Measurements from ENCODE around the gene CFAP20DC.
"Not testable (repeated sequence)": the region's sequence is repeated elsewhere in the genome, so short reads cannot be mapped to it uniquely, and the experiment has no call there.

Gene CFAP20DC

DNA sequence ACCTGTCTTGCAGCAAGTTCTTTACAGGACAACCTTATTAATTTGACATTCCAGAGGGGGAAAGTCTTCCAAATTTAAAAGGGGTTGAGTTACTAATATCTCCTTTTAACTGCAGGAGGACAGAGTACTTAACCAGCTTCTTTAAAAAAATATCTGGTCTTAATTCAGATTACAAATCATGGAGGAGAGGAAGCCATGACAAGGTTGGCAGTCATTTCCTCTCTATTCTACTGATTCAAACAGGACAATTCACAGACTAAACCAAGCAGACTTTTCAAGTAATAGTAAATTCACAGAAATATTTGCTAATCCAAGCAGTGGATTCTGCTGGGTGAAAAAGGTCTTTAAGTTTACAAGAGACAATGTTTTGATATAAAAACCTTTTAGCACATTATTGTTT lies 185.3 kb downstream of the CFAP20DC start:
- no peak for DNase-seq

DNA sequence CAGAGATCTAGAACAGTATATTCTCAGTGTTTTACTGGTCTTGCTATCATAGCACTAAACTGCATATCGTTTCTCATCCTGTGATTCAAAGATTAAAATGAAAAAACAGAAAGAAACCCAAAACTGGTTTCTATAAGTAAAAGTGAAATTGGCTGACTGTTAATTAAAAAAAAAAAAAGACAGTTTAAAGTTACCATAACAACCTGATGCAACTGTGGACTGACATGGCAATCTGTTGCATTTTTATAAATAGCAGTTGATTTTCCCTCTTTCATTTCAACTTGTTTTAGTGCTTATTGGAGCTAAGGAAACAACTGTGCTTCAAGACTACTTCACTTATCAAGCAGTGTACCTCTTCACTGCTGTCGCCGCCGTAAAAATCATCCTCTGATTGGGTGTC lies 186.6 kb downstream of the CFAP20DC start:
- no peak for DNase-seq

GRCh38 chr3:58861551-58861950 lies 188.3 kb downstream of the CFAP20DC start:
- DNase-seq: no peak

DNA sequence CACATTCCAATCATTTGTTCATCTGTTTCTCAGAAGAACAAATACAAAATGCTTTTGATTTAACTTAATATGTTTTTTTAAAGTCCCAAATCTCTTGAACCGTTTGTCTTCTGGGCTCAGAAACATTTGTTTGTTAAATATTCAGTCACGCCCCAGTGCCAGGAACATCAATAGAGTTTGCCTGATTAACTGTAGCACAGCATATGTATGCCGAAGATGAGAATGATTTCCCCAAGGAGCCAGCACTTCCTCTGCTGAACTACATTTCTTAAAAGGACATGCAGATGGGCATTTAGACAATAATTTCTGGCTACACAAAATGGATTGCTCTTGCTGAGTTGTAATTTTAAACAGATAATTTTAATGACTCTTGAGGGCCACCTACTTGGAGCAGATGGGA lies 191.7 kb downstream of the CFAP20DC start:
- DNase-seq: no peak

DNA sequence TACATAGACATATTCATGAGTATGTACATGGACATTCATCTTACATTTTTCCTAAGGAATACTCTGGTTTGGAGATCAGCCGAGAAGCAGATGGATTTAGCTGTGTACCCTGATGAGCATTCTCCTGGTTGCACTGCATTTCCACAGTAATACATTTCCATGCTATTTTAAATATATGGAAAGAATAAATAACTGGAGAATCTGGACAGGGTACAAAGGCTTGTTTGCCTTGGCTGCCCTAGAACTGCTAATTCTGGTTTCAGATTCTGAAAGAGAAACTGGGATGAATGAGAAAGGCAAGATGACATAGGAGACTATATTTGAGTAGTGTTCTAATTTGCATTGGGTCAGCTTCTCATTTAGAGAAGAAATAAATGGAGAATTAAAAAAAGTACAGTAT lies 192.4 kb downstream of the CFAP20DC start:
- peak; percentile 24 for DNase-seq

- no peak for DNase-seq
Measured at GRCh38 chr3:58848826-58849225, 201.0 kb downstream of the CFAP20DC start.

DNA sequence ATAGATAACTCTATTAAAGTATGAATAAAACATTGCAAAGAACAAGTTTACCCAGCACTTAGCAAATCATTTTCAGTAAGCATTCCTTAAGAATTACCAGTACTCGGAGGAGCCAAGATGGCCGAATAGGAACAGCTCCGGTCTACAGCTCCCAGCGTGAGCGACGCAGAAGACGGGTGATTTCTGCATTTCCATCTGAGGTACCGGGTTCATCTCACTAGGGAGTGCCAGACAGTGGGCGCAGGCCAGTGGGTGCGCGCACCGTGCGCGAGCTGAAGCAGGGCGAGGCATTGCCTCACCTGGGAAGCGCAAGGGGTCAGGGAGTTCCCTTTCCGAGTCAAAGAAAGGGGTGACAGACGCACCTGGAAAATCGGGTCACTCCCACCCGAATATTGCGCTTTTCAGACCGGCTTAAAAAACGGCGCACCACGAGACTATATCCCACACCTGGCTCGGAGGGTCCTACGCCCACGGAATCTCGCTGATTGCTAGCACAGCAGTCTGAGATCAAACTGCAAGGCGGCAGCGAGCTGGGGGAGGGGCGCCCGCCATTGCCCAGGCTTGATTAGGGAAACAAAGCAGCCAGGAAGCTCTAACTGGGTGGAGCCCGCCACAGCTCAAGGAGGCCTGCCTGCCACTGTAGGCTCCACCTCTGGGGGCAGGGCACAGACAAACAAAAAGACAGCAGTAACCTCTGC lies 207.6 kb downstream of the CFAP20DC start:
- DNase-seq: not testable (repeated sequence)

- no peak for DNase-seq
Measured at GRCh38 chr3:58840949-58841348, 208.9 kb downstream of the CFAP20DC start.

DNA sequence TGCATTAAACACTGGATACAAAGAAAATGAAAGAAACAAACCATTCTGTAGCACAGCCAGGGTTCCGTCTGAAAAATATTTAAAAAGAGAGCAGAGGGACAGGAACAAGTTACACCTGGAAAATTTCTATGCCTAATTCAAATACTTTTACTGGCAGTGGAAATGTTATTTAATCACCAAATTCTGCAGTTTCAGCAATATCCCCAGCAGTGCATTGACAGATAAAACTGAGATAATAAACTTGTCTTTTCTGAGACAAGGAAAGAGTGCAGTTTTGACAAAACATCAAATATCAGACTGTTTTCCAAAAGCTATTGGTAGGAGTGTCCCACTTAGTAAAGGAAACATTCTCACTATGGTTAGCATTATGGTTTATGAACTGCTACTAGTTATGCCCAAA lies 209.9 kb downstream of the CFAP20DC start:
- no peak for DNase-seq

DNA sequence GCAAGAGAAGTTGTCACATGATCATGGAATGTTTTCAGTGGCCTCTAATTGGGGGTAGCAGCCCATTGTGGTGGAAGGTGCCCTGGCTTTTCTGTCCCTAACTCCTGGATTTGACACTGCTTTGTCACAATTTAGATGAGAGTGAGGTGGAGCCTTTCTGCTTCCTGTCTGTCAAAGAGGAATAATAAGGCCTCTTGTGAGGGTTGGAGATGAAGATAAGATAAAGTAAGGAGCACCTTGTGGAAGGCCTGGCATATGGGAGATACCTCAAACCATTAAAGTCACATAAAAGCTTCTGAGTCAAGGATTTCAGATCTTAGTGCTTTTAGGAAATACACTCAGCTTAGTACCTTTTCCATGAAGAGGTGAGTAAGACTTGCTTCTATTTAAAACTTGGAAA lies 210.6 kb downstream of the CFAP20DC start:
- DNase-seq: no peak

DNA sequence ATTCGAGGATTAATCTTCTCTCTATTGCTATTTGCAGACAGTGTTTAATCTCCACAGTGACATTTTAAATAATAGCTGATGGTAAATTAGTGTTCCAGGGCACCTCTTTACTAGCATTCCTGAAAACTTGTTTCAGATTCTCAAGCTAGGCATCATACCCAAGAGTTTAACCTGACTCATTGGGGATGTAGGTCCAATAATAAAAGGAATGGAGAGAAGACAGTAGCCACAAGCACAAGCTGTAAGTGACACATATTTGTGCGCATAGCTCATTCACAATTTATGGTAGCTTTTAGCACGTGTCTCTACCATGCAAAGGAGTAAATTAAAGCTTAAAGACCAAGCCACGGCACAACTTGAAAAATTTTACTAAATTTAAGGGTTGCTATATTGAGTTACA lies 212.0 kb downstream of the CFAP20DC start:
- DNase-seq: no peak

DNA sequence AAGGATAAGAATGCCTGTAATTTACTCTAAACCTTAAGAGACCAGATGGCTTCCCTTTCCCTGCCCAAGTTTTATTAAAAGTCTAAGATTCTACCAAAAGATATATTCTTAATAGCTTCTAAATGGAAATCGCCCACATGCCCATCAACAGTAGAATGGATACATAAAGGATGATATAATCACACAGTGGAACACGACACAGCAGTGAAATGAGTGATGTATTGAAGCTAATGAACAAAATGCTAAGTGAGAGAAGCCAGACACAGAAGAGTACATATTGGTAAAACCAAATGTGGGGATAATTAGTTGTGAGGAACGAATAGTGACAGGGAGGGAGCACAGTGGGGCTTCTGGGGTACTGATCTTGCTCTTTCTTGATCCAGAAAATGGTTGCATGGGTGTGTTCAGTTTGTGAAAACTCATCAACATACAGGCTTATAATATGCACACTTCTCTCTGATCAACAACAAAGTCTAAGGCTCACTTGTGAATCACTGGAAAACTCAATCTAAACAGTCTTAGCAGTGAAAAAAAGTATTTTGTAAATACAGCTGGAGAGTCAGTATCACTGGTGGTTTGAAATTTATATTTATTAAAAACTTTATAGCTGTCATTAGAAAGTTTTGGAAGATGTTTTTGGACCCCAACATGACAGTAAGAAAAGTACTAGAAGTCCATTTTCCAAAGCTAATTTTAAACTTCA lies 212.5 kb downstream of the CFAP20DC start:
- no peak for DNase-seq

DNA sequence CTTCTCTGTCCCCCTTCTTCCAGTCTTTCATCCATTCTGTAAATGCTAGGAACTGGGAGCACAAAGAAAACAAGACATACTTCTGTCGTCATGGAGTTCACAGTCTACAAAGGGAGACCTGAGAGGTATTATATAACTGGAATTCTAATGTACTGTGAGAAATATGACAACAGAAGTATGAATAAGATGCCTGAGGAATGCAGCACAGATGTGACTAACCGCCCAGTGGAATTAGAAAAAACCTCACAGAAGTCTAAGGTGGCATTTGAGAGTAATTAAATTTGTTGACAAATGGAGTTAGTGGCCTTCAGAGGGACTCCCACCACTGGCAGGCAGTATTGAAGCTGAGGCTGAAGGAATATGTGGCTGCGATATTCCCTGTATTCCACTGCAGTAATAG lies 214.7 kb downstream of the CFAP20DC start:
- DNase-seq: no peak

DNA sequence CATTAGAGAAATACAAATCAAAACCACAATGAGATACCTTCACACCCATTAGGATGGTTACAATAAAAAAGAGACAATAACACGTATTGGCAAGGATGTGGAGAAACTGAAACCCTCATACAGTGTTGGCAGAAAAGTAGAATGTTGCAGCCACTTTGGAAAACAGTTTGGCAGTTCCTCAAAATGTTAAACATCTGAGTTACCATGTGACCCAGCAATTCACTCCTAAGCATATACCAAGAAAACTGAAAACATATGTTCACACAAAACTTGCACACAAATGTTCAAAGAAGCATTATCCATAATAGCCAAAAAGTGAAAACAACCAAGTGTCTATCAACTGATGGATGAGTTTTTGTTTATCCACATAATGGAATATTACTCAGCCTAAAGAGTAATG lies 216.3 kb downstream of the CFAP20DC start:
- DNase-seq: peak; percentile 29

- DNase-seq: no peak
Measured at GRCh38 chr3:58829321-58830000, 220.4 kb downstream of the CFAP20DC start.

DNA sequence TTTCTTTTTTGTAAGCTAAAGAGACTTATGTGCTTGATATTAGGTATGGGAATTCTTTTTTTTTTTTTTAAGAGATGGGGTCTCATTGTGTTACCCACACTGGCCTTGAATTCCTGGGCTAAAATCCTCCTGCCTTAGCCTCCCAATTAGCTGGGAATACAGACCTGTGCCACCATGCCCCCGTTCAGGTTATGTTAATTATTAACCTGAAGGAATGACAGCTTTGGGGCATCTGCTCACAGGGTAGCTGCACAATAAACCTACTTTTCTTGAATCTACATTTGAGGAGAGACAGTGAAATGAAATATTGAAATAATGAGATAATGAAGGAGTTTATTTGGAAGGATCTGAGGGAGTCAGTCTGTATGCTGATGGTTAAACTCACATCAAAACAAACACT lies 225.0 kb downstream of the CFAP20DC start:
- no peak for DNase-seq

DNA sequence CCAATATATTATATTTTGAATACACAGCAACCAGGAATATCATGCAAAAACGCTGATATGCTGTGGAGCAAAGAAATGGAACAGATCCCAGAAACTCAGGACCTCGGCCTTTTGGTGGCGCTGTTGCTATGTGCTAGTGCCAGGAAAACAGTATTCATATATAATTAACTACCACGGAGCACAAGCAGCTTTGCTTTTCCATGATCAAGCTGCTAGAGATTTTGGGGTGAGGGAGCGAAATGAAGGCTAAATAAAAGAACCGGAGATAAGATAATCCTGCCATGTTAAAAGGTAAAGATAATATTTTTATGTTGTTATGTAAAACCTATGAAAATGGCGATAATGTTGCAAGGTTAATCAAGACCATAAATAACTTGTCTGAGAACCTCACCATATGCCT lies 225.5 kb downstream of the CFAP20DC start:
- peak; percentile 75 for DNase-seq

DNA sequence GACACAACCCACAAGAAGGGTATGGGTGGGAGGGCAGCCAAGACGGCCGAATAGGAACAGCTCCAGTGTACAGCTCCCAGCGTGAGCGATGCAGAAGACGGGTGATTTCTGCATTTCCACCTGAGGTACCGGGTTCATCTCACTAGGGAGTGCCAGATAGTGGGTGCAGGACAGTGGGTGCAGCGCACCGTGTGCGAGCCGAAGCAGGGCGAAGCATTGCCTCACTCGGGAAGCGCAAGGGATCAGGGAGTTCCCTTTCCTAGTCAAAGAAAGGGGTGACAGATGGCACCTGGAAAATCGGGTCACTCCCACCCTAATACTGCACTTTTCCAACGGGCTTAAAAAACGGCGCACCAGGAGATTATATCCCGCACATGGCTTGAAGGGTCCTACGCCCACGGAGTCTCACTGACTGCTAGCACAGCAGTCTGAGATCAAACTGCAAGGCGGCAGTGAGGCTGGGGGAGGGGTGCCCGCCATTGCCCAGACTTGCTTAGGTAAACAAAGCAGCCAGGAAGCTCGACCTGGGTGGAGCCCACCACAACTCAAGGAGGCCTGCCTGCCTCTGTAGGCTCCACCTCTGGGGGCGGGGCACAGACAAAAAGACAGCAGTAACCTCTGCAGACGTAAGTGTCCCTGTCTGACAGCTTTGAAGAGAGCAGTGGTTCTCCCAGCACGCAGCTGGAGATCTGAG lies 243.1 kb downstream of the CFAP20DC start:
- not testable (repeated sequence) for DNase-seq

GRCh38 chr3:58804914-58805313 lies 244.9 kb downstream of the CFAP20DC start:
- DNase-seq: no peak

- no peak for DNase-seq
Measured at GRCh38 chr3:58801541-58801940, 248.3 kb downstream of the CFAP20DC start.

DNA sequence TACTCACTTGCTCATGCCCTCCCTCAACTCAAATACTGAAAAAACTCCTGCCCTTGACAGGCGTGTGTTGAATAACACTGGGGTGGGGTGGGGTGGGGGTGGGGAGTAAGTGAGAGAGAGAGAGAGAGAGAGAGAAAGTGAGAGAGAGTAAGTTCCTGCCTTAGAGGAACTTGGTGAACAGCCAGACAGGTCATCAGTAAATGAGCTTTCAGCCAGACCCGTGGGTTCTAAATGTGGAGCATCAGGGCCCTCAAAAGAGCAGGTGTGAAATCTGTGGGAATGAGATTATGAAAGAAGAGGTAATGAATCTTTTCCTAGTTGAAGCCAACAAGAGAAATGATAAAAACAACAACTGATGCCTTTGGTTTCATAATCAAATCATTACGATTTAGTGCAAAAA lies 248.9 kb downstream of the CFAP20DC start:
- no peak for DNase-seq

- no peak for DNase-seq
Measured at GRCh38 chr3:58800032-58800431, 249.8 kb downstream of the CFAP20DC start.

- DNase-seq: no peak
Measured at GRCh38 chr3:58799271-58799670, 250.6 kb downstream of the CFAP20DC start.

- DNase-seq: no peak
Measured at GRCh38 chr3:58798312-58798711, 251.5 kb downstream of the CFAP20DC start.

All from femur (tissue), 1 donor.